Activated CD8-positive, alpha-beta memory T cell treated with anti-CD3 and anti-CD28 coated beads for 1 hour (primary cell): ENCODE data around the gene TFCP2.

Source experiments
- DNase-seq, 2 donors: peaks; one replicate each; pipeline ENCODE4 v3.0.0-alpha.2; 2020; ENCODE audit warnings: low read depth in 1 of 2; ENCODE audit errors: extremely low read depth in 1 of 2

TFCP2 gene

DNA sequence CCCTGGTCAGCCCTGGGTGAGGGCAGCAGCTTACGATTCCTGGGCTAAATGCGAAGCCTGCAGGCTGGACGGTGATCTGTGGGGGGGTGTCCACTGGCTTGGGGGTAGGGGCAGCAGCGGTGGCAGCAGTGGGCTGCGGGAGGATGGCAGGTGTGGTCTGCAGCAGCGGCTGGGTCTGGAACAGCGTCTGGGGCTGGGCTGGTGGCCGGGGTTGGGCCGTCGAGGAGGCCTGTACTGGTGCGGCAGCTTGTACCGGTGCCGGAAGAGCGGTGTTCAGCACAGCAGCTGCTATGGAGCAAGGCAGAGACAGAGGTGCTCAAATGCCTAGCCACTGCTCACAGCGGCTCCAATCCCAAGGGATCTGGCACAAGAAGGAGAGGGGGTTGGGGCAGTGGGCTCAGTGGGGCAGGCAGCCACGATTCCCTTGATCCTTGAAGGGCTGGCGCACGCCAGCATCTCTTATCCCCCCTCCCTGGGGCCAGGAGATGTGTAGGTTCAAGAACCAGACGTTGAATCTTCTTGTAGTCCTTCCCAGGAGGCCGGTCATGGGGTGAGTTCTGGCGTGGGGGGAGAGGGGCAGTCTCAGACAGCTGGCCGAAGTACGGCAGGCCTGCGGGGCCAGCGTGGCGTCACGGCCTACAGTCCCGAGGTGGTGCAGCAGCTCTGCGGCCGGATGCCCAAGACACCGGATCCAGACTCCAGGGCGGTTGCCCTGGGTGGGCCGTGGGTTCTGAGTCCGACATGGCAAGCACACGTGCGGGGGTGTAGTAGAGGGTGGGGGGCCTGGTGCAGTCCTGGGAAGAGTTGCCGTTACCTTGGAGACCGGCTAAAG lies 25.0 kb upstream of the TFCP2 start:
- no peak for DNase-seq

DNA sequence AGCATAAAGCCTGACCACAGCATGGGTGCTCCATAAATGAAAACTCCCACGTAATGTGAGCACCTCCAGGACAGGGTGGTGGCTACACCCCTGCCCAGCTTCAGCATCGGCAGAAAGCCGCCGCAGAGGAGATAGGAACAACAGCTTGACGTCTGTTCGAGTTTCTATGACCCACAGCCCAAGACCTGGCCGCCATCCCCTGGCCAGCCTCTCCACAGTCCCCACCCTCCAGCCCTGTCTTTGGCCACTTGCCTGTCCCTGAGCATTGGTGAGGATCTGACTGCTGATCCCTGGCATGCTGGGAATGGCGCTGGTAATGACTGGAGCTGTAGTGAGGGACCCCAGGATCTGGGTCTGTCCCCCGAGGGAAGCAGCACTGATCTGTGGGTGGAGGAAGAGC lies 23.6 kb upstream of the TFCP2 start:
- no peak for DNase-seq

DNA sequence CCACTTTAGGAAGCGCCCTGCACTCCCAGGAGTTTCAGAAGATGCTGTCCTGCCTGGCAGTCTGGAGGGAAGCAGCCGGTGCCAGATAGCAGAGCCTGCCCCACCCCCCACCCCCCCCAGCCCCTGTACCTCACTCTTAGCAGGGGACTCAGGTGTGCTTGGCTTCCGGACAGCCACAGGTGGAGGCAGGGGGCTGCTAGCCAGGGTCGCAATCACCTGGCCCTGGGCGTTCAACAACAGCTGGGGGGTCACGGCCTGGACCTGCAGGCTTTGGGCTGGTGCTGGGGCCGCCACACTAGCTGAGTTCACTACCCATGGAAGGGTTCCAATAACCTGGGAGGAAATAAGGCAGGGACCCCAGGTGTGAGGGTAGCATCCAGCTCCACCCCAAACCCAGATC lies 22.9 kb upstream of the TFCP2 start:
- DNase-seq = no peak

DNA sequence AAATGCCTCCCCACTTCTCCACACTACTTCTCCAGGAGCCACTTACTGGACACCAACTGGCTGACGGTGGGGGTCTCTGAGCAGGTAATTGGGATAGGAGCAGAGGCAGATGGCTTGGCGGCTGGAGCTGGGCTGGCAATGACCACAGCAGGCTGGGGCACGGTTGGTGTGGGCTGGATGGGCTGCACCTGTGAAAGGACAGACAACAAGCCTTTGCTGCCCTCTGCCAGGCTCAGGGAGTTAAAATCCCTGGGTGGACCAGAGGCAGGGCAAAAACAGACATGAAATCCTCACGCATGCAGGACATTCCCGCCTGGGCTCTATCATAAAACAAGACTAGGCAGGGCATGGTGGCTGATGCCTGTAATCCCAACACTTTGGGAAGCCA lies 19.3 kb upstream of the TFCP2 start:
- DNase-seq = no peak

GRCh38 chr12:51191516-51192283 lies 18.8 kb upstream of the TFCP2 start:
- DNase-seq = no peak

DNA sequence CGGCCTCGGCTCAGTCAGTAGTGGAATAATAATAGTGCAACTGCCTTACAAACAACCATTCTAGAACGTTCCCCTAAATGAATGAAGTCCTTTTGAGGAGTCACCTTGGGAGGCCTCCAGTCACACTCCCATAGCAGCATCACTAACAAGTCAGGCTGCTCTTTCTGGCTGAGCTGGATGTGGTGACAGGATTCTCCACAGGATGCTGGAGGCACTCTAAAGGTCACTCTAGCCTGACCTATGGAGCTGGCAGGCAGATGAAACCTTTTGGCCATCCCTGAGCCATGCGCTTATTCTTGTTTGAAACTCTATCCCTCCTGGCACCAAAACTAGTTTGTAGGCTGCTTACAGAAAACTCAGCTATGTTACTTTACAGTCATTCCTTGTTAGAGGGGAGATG lies 17.9 kb upstream of the TFCP2 start:
- DNase-seq = no peak

DNA sequence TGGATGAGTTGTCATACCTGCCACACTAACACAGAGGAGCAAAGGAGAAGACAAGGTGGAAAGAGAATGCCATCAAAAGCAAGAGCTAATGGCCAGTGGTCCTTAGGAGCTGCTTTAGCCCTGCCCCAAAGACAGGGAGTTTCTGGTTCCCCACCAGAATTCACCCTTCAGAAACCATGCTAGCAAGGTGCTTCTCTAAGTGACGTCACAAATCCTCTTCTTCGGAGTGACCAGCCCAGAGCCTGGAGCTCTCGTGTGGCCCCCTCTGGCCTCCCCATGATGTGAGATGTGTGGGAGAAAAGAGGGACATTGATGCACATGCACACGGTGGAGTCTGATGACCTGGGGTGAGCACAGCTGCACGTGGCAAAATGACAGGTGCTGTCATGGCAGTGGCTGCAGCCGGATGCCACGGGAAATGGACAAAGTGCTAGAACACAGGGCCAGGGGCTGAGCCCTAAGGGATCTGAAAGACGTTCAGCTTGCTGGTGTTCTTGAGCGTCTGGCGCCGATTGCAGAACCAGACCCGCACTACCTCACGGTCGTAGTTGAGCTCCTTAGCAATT lies 16.9 kb upstream of the TFCP2 start:
- no peak for DNase-seq

- no peak for DNase-seq
These were observed 15.6 kb upstream of the TFCP2 start for GRCh38 chr12:51188359-51189051.

DNA sequence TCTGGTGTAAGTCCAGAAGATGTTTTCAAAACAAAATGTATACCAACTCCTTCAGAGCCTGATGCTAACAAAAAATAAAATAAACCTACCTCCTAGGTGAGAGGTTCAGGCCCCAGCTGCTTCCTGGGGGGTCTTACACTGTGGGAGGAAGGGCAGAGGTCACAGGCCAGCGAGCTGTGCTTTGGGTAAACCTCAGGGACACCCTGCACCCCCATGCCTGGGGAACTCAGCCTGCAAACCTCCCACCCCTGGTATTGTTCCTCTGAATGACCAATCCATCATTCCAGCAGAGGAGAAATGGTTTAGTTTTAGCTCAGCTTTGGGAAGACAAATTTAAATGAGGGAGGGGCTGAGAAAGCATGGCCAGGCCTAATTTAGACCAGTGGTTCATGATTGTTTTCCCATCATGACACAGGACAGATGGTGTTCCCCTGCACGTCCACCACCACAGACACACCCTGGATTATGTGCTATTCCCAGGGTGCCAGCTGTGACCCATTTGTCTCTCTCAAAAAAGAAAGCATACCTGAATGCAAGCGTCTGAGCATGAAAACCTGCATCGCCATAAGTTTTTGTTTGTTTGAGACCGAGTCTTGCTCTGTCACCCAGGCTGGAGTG lies 14.5 kb upstream of the TFCP2 start:
- no peak for DNase-seq

GRCh38 chr12:51186465-51187085 lies 13.6 kb upstream of the TFCP2 start:
- DNase-seq = no peak

GRCh38 chr12:51185171-51185717 lies 12.3 kb upstream of the TFCP2 start:
- no peak for DNase-seq

GRCh38 chr12:51183816-51184215 lies 10.9 kb upstream of the TFCP2 start:
- DNase-seq = no peak

GRCh38 chr12:51183349-51183748 lies 10.4 kb upstream of the TFCP2 start:
- no peak for DNase-seq

DNA sequence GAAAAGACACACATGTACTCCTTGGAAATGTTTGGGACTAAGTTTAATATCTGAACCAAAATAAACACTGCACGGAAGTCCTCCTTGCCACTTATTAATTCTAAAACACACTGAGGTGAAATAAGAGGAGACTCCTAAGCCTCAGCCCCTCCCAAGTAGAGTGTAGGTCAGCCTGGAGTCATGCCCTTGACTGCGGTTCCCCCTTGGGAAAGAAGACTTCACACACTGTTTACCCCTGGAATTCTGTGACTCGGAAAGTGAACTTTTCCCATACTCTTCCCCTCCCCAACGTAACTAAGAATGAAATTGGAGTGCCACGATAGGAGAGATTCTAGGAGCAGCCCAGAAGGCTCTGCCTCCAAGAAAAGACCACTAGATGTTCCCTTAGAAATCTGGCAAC lies 8.6 kb upstream of the TFCP2 start:
- no peak for DNase-seq

GRCh38 chr12:51177897-51178296 lies 5.0 kb upstream of the TFCP2 start:
- no peak for DNase-seq

- DNase-seq = no peak
These were observed 1.6 kb upstream of the TFCP2 start for GRCh38 chr12:51174501-51174900.

DNA sequence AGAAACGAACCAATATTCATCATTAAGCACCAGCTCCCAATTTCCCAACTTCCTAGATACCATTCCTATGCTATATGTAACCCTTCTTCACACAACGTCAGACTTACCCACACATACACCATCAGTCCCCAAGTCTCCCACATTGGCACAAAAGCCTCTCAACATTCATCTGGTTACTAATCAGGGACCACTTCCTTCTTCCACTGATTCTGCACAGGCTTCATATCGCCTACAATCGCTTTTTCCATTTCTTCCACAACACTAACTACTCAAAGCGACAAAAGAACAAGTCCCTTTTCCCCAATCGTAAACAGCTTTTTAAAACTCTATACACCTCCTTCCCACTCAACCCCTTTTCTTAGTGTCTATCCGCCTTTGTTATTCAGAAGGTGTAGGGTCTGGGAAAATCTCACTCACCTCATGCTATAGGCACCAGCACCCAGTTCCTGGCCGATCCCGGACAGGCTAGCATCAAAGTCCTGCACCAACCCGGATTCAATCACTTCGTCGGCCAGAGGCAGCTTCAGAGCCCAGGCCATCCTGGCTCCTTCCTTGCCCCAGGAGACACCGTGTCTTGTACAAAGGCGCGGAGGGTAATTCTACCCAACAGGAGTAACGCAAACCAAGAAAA lies 936 bp downstream of the TFCP2 start:
- DNase-seq = no peak

DNA sequence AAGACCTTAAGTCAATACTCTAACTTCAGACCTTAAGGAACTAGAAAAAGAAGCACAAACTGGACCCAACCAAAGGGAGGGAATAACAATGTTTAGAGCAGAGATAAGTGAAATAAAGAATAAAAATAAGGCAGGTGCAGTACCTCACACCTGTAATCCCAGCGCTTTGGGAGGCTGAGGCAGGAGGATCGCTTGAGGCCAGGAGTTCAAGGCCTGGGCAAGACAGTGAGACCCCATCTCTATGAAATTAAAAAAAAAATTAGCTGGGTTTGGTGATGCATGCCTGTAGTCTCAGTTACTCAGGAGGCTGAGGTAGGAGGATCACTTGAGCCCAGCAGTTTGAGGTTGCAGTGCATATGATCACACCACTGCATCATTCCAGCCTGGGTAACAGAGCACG lies 9.1 kb downstream of the TFCP2 start:
- DNase-seq = no peak

DNA sequence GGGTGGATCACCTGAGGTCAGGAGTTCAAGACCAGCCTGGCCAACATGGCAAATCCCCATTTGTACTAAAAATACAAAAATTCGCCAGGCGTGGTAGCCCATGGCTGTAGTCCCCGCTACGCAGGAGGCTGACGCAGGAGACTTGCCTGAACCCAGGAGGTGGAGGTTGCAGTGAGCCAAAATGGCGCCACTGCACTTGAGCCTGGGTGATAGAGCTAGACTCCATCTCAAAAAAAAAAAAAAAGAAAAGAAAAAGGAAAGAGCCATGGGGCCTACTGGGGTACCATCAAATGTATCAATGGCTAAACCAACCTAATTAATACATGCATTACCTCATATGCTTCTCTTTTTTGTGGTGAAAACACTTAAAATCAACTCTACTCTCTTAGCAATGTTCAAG lies 10.7 kb downstream of the TFCP2 start:
- DNase-seq = no peak
